Measurements from ENCODE around the gene PCDH19.

The PCDH19 gene

DNA sequence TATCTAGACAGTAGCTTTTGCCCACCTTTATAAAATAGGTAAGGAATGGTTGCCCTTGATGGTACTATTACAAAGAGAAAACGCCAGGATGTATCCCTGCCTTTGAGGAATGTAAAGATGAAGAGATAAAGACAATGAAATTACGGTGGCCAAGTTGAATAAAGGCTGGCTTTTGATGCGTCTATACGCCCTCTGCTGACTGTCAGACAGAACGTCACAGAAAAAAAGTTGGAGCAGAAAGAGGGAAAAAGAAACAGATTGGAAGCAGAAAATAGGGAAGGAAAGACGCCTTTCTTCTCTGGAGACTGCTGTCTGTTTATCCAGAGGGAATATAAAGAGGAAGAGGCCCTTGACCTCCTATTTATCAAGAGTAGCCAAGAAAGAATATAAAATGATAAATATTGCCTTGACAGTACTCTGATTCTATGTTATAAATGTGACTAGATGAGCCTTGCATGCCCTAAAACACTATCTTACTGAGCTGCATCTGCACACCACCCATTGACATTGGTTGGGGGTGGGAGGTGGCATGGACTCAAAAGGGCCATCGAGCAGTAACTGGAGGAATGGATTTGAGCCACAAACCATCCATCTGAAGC lies 30.6 kb downstream of the PCDH19 start:
- H3K9ac ChIP-seq (ENCODE audit: low read depth, low read length) = no peak overlapping the region
- no peak overlapping the region for H3K4me3 ChIP-seq (ENCODE audit: low read depth, low read length)
- peaks cover 17% of the 10 kb centered on the region for H3K4me1 ChIP-seq (ENCODE audit: control insufficient read depth, insufficient read depth, low read length)
- no peaks in the 10 kb centered on the region for H3K36me3 ChIP-seq (ENCODE audit: control insufficient read depth, insufficient read depth, low read length)
- H3K9me3 ChIP-seq (ENCODE audit: control insufficient read depth, insufficient read depth, low read length) = no peaks in the 10 kb centered on the region
- H3K27me3 ChIP-seq (ENCODE audit: control insufficient read depth, insufficient read depth, low read length) = no peaks in the 10 kb centered on the region

DNA sequence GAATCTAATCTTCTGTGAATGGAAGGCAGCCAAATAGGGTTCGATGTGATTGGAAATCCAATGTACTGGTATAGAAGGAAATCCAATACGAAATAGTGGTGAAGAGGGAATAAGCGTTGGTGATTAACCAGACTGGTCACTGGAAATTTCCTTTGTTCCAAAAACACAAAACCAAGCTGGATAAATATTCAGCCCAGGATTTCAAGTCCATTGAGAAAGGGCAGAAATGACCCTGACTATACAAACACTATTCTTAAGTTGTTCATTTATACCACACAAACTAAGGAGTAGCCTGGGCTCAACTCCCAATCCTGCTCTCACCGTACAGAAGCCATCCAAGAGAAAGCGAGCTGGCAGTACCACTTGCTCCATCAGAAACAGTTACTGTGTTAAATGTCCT lies 32.2 kb downstream of the PCDH19 start:
- Histone ChIP-seq H3K9me3 (ENCODE audit: control insufficient read depth, insufficient read depth, low read length) (no peaks in the 10 kb centered on the region), H3K27me3 (ENCODE audit: control insufficient read depth, insufficient read depth, low read length) (no peaks in the 10 kb centered on the region), H3K4me1 (ENCODE audit: control insufficient read depth, insufficient read depth, low read length) (peaks cover 17% of the 10 kb centered on the region), H3K36me3 (ENCODE audit: control insufficient read depth, insufficient read depth, low read length) (no peaks in the 10 kb centered on the region), H3K4me3 (ENCODE audit: low read depth, low read length) (no peak overlapping the region), H3K9ac (ENCODE audit: low read depth, low read length) (no peak overlapping the region)

DNA sequence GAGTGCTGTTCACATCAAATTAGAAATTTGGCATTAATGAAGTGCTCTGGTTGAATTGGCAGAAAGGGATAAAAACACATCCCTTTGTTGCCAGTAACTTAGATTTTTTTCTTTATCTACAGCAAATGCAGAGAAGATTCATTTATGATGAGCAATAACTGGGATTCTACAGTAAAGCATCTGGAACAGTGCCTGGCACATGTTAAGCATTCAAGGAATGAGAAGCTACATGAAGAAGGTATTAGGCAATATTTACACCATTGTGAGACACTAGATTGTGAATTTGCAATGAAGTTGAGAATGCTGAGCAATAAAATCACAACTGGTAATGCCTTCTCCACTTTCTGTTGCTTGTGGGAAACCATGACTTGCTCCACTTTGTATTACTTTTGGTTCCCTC lies 33.5 kb downstream of the PCDH19 start:
- Histone ChIP-seq H3K36me3 (ENCODE audit: control insufficient read depth, insufficient read depth, low read length) (no peaks in the 10 kb centered on the region), H3K4me1 (ENCODE audit: control insufficient read depth, insufficient read depth, low read length) (peaks cover 9% of the 10 kb centered on the region), H3K27me3 (ENCODE audit: control insufficient read depth, insufficient read depth, low read length) (no peaks in the 10 kb centered on the region), H3K9ac (ENCODE audit: low read depth, low read length) (no peak overlapping the region), H3K4me3 (ENCODE audit: low read depth, low read length) (no peak overlapping the region), H3K9me3 (ENCODE audit: control insufficient read depth, insufficient read depth, low read length) (no peaks in the 10 kb centered on the region)

GRCh38 chrX:100373673-100374072 lies 36.4 kb downstream of the PCDH19 start:
- Histone ChIP-seq H3K4me3 (ENCODE audit: low read depth, low read length) (no peak overlapping the region), H3K36me3 (ENCODE audit: control insufficient read depth, insufficient read depth, low read length) (no peaks in the 10 kb centered on the region), H3K27me3 (ENCODE audit: control insufficient read depth, insufficient read depth, low read length) (no peaks in the 10 kb centered on the region), H3K9ac (ENCODE audit: low read depth, low read length) (no peak overlapping the region), H3K4me1 (ENCODE audit: control insufficient read depth, insufficient read depth, low read length) (no peaks in the 10 kb centered on the region), H3K9me3 (ENCODE audit: control insufficient read depth, insufficient read depth, low read length) (no peaks in the 10 kb centered on the region)

GRCh38 chrX:100368167-100368566 lies 41.9 kb downstream of the PCDH19 start:
- no peaks in the 10 kb centered on the region for H3K9me3 ChIP-seq (ENCODE audit: control insufficient read depth, insufficient read depth, low read length)
- H3K36me3 ChIP-seq (ENCODE audit: control insufficient read depth, insufficient read depth, low read length) = no peaks in the 10 kb centered on the region
- no peak overlapping the region for H3K4me3 ChIP-seq (ENCODE audit: low read depth, low read length)
- peaks cover 4% of the 10 kb centered on the region for H3K4me1 ChIP-seq (ENCODE audit: control insufficient read depth, insufficient read depth, low read length)
- no peaks in the 10 kb centered on the region for H3K27me3 ChIP-seq (ENCODE audit: control insufficient read depth, insufficient read depth, low read length)
- H3K9ac ChIP-seq (ENCODE audit: low read depth, low read length) = no peak overlapping the region

DNA sequence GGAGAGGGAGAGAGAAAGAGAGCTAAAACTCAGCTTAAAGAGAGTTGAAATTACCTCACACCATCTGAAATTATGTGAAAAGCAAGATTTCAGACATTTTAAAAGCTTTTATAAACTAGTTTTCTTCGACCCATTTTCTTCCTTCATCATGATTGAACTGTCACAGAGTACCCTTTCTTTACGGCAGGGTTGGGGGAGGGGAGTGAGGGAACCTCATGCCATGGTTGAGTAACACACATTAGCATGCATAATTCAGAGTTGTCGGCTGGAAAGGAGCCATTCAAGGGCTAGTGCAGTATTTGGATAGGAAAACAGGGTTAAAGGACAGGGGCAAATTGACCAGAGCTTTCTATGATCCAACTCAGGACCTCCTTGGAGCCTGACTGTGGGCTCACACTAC lies 46.2 kb downstream of the PCDH19 start:
- Histone ChIP-seq H3K4me3 (ENCODE audit: low read depth, low read length) (no peak overlapping the region), H3K9me3 (ENCODE audit: control insufficient read depth, insufficient read depth, low read length) (no peaks in the 10 kb centered on the region), H3K27me3 (ENCODE audit: control insufficient read depth, insufficient read depth, low read length) (no peaks in the 10 kb centered on the region), H3K4me1 (ENCODE audit: control insufficient read depth, insufficient read depth, low read length) (peaks cover 4% of the 10 kb centered on the region), H3K36me3 (ENCODE audit: control insufficient read depth, insufficient read depth, low read length) (no peaks in the 10 kb centered on the region), H3K9ac (ENCODE audit: low read depth, low read length) (no peak overlapping the region)

GRCh38 chrX:100358766-100359165 lies 51.3 kb downstream of the PCDH19 start:
- Histone ChIP-seq H3K4me1 (ENCODE audit: control insufficient read depth, insufficient read depth, low read length) (peaks cover under 1% of the 10 kb centered on the region), H3K4me3 (ENCODE audit: low read depth, low read length) (no peak overlapping the region), H3K27me3 (ENCODE audit: control insufficient read depth, insufficient read depth, low read length) (peaks cover 6% of the 10 kb centered on the region), H3K9ac (ENCODE audit: low read depth, low read length) (no peak overlapping the region), H3K9me3 (ENCODE audit: control insufficient read depth, insufficient read depth, low read length) (no peaks in the 10 kb centered on the region), H3K36me3 (ENCODE audit: control insufficient read depth, insufficient read depth, low read length) (no peaks in the 10 kb centered on the region)

DNA sequence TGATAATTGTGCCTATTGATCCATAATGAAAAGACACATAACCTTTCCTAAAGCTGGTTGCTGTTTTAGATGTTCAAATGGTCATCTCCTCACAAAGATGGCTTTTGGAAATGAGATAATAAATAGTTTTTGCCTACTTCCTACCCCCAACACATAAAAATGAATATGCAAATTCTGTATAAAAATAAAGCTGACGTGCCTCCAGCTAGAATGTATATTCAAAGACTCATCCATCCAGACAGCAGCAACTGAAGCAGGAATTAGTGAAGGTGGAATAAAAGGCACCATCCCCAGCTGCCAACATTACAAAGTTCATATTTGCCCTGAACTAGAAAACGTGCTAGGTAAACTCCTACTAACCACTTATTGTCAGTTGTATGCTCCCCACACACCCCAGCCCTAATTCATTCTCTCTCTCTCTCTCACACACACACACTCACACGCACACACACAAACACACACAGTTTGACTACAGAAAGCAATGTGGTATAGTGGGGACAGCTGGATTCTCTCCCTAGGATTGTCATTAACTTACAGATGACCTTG lies 53.6 kb downstream of the PCDH19 start:
- Histone ChIP-seq H3K36me3 (ENCODE audit: control insufficient read depth, insufficient read depth, low read length) (no peaks in the 10 kb centered on the region), H3K9ac (ENCODE audit: low read depth, low read length) (no peak overlapping the region), H3K9me3 (ENCODE audit: control insufficient read depth, insufficient read depth, low read length) (no peaks in the 10 kb centered on the region), H3K27me3 (ENCODE audit: control insufficient read depth, insufficient read depth, low read length) (peaks cover 25% of the 10 kb centered on the region), H3K4me1 (ENCODE audit: control insufficient read depth, insufficient read depth, low read length) (peaks cover 2% of the 10 kb centered on the region), H3K4me3 (ENCODE audit: low read depth, low read length) (no peak overlapping the region)

- no peaks in the 10 kb centered on the region for H3K9me3 ChIP-seq (ENCODE audit: control insufficient read depth, insufficient read depth, low read length)
- no peak overlapping the region for H3K9ac ChIP-seq (ENCODE audit: low read depth, low read length)
- no peak overlapping the region for H3K4me3 ChIP-seq (ENCODE audit: low read depth, low read length)
- no peaks in the 10 kb centered on the region for H3K36me3 ChIP-seq (ENCODE audit: control insufficient read depth, insufficient read depth, low read length)
- H3K27me3 ChIP-seq (ENCODE audit: control insufficient read depth, insufficient read depth, low read length) = peaks cover 27% of the 10 kb centered on the region
- H3K4me1 ChIP-seq (ENCODE audit: control insufficient read depth, insufficient read depth, low read length) = peaks cover 8% of the 10 kb centered on the region
Measured at GRCh38 chrX:100355680-100356079, 54.4 kb downstream of the PCDH19 start.

DNA sequence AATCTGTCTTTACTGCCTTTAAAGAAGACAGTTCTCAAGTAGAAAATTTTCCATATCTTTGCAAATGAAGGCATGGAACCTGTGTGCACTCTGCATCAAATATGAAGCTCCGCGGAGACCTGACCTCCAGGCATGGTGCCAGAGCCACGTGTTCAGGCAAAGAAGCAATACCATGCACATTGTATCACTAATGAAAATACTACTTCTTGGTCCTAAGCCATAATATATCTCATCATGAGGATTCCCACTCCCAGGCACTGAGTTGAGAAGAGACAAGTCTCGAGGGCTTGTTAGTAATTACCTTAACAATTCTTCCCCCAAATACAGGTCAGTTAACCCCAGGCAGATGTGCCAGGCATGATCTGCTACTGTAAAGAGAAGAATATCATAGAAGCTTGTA lies 56.7 kb downstream of the PCDH19 start:
- Histone ChIP-seq H3K9ac (ENCODE audit: low read depth, low read length) (no peak overlapping the region), H3K4me3 (ENCODE audit: low read depth, low read length) (no peak overlapping the region), H3K27me3 (ENCODE audit: control insufficient read depth, insufficient read depth, low read length) (peaks cover 27% of the 10 kb centered on the region)

DNA sequence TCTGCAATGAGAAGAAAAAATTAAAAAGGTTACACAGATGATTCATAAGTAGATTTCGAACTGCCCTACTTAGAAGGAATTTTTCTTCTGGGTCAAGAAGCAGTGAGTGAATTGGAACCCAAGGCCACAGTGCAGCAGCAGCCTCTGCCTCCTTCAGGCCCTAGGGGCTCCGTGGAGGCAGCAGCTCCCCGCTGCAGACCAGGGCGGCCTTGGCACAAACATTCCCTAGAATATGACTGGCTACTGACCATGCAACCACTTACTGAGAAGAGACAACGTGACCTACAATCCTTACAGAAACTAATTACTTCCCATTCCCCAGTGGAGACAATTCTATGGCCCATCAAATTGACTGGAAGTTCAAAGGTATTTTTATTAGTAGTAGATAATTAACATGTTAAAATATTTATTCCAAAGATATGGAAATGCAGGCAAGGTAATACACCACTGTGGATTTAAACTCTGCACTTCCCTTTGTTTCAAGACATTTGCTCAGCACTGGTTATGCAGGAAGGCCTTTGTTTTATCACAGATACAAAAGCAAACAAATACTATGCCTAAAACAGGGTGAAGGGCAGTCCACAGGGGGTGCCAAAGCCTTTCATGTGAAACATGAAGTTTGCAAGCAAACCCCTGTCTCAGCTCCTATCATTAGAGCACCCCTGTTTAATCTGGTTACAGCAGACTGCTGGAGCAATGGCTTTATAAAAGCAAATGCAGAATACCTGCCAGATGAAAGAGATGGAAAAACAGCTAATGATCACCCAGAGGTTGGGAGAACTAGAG lies 59.2 kb downstream of the PCDH19 start:
- Histone ChIP-seq H3K4me1 (ENCODE audit: control insufficient read depth, insufficient read depth, low read length) (peaks cover 10% of the 10 kb centered on the region), H3K4me3 (ENCODE audit: low read depth, low read length) (no peak overlapping the region)

More for the DNA sequence above, 56.7 kb downstream of the PCDH19 start:
- H3K4me1 ChIP-seq (ENCODE audit: control insufficient read depth, insufficient read depth, low read length) = peaks cover 10% of the 10 kb centered on the region
- H3K36me3 ChIP-seq (ENCODE audit: control insufficient read depth, insufficient read depth, low read length) = no peaks in the 10 kb centered on the region
- no peaks in the 10 kb centered on the region for H3K9me3 ChIP-seq (ENCODE audit: control insufficient read depth, insufficient read depth, low read length)

DNA sequence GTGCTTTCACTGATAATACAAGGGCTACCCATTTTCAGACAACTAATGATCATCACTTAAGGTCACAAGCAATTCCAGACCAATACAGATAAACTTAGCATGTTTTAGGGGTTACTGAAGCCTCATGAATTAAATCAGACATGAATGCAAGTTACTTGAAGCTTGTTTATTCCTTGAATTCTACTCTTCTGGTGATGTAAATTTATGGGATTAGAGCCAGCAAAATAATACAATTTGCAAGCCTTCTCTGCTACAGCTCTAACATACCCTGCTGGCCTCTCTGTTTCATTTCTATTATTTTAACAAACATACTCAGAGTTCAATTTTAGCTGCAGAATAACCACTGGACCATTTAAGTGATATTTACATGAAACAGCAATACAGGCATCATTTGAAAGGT lies 60.7 kb downstream of the PCDH19 start:
- H3K9ac ChIP-seq (ENCODE audit: low read depth, low read length) = no peak overlapping the region
- no peaks in the 10 kb centered on the region for H3K9me3 ChIP-seq (ENCODE audit: control insufficient read depth, insufficient read depth, low read length)
- peaks cover 10% of the 10 kb centered on the region for H3K4me1 ChIP-seq (ENCODE audit: control insufficient read depth, insufficient read depth, low read length)
- H3K27me3 ChIP-seq (ENCODE audit: control insufficient read depth, insufficient read depth, low read length) = peaks cover 23% of the 10 kb centered on the region
- no peaks in the 10 kb centered on the region for H3K36me3 ChIP-seq (ENCODE audit: control insufficient read depth, insufficient read depth, low read length)
- H3K4me3 ChIP-seq (ENCODE audit: low read depth, low read length) = no peak overlapping the region

More for the DNA sequence above, 59.2 kb downstream of the PCDH19 start:
- H3K36me3 ChIP-seq (ENCODE audit: control insufficient read depth, insufficient read depth, low read length) = no peaks in the 10 kb centered on the region
- H3K9ac ChIP-seq (ENCODE audit: low read depth, low read length) = no peak overlapping the region
- no peaks in the 10 kb centered on the region for H3K9me3 ChIP-seq (ENCODE audit: control insufficient read depth, insufficient read depth, low read length)
- H3K27me3 ChIP-seq (ENCODE audit: control insufficient read depth, insufficient read depth, low read length) = peaks cover 23% of the 10 kb centered on the region

Measured in iPS-15b (cell line).